Measurements from ENCODE around the gene HDAC7.

- no peak for TF ChIP-seq RAD21 (IDR thresholded peaks at IDR 0.05; ENCODE audit: low read depth)
- TF ChIP-seq EP300 (IDR thresholded peaks at IDR 0.05; ENCODE audit: borderline replicate concordance) = no peak
- no peak for TF ChIP-seq MAX (IDR thresholded peaks at IDR 0.05)
- TF ChIP-seq TAF1 (IDR thresholded peaks at IDR 0.05; ENCODE audit: low read depth) = no peak
- TF ChIP-seq CEBPB (IDR thresholded peaks at IDR 0.05) = no peak
Measured at GRCh38 chr12:47736877-47737676, 82.6 kb downstream of the HDAC7 start.
